HCT116 (cell line): ENCODE results near the gene RADX. TPM values are rescaled to one million over a fixed set of nuclear protein-coding genes. Genes with fewer than 3 reads are reported as not detected.

ENCODE experiments used
- ATAC-seq: fragments of 200-7000 bp; cut with Tn5 transposase; 2 replicates; pipeline ENCODE4 v1.9.1; 2020; ENCODE audit warnings: mild to moderate bottlenecking, moderate library complexity
- BruUV-seq: library from RNA; stranded (reverse); fragments of 400-500 nt; replicated peaks from 2 replicates; lab custom pipeline; 2021; lab: Mats Ljungman, UMichigan
- CTCF ChIA-PET: fragments of 300-600 bp; sonication (Branson Sonifier 250); formaldehyde crosslinking; loops from one replicate; lab custom pipeline; 2021; ENCODE audit warnings: antibody characterized with exemption; lab: Charles Lee
- POLR2A ChIA-PET: fragments of 300-600, 350-600 bp; sonication (Branson Sonifier 250); formaldehyde crosslinking; loops from one replicate; lab custom pipeline; 2021; ENCODE audit warnings: antibody characterized with exemption; lab: Charles Lee
- RAD21 ChIA-PET, 2 experiments: fragments of 300-600 bp; sonication (Branson Sonifier 250); formaldehyde crosslinking; loops; one replicate each; lab custom pipeline; 2023; ENCODE audit warnings: low total read pairs in 2 of 2; ENCODE audit not compliant: uncharacterized antibody in 2 of 2, unreplicated experiment in 2 of 2, low non-redundant PET in 1 of 2; lab: Charles Lee
- DNase-seq: peaks from one replicate; pipeline ENCODE4 v3.0.0-alpha.2; 2010; ENCODE audit warnings: low read depth, low spot score
- H2AFZ ChIP-seq: fragments of 200-600 bp; shearing (Covaris generic), sonication (generic); 2 replicates; pipeline ENCODE4 v1.6.1; 2017; ENCODE audit warnings: low read depth, mixed run types, mixed read lengths, antibody characterized with exemption, low read length; ENCODE audit not compliant: poor library complexity, severe bottlenecking
- H3K27ac ChIP-seq: 2 replicates; pipeline ENCODE4 v1.5.1; 2012; ENCODE audit warnings: low read depth, low read length
- H3K27me3 ChIP-seq: fragments of 200-600 bp; sonication (generic); 2 replicates; pipeline ENCODE4 v1.6.1; 2016; ENCODE audit warnings: mixed run types, low read length, mixed read lengths; ENCODE audit not compliant: insufficient read depth
- H3K36me3 ChIP-seq, 2 experiments: fragments of 200-500 bp in 1 of 2; fragments of 200-600 bp in 1 of 2; sonication (Bioruptor generic) in 1 of 2; sonication (generic) in 1 of 2; 2 replicates each; pipeline versions ENCODE4 v1.5.1 to v1.6.1; 2014 to 2016; ENCODE audit warnings: low read length in 2 of 2, inconsistent platforms in 1 of 2, mixed read lengths in 1 of 2, mixed run types in 1 of 2; ENCODE audit not compliant: insufficient read depth in 2 of 2, control insufficient read depth in 1 of 2
- H3K4me1 ChIP-seq, 2 experiments: fragments of 200-600 bp in 1 of 2; sonication (generic) in 1 of 2; 2 replicates each; pipeline versions ENCODE4 v1.5.1 to v1.6.1; 2012 to 2017; ENCODE audit warnings: low read length in 2 of 2, inconsistent platforms in 1 of 2, mild to moderate bottlenecking in 1 of 2, mixed read lengths in 1 of 2, mixed run types in 1 of 2, moderate library complexity in 1 of 2; ENCODE audit not compliant: insufficient read depth in 2 of 2, control insufficient read depth in 1 of 2
- H3K4me2 ChIP-seq: fragments of 200-600 bp; sonication (generic); 2 replicates; pipeline ENCODE4 v1.6.1; 2017; ENCODE audit warnings: mixed run types, low read length, mixed read lengths
- H3K4me3 ChIP-seq, 2 experiments: fragments of 200-600 bp in 1 of 2; sonication (generic) in 1 of 2; replicated peaks in 1 of 2; 2 replicates each; pipeline ENCODE4 v1.5.1; 2011 to 2016; ENCODE audit warnings: low read length in 2 of 2, control low read depth in 1 of 2, low read depth in 1 of 2, mild to moderate bottlenecking in 1 of 2, mixed read lengths in 1 of 2, mixed run types in 1 of 2
- H3K79me2 ChIP-seq: fragments of 200-600 bp; sonication (generic); 2 replicates; pipeline ENCODE4 v1.6.1; 2017; ENCODE audit warnings: mild to moderate bottlenecking, mixed run types, low read length, moderate library complexity, mixed read lengths; ENCODE audit not compliant: insufficient read depth
- H3K9ac ChIP-seq: fragments of 200-600 bp; sonication (generic); 2 replicates; pipeline ENCODE4 v1.6.1; 2016; ENCODE audit warnings: low read length, mixed read lengths
- H3K9me2 ChIP-seq: fragments of 200-600 bp; sonication (generic), shearing (Covaris generic); 2 replicates; pipeline ENCODE4 v1.6.1; 2017; ENCODE audit warnings: mixed run types, mild to moderate bottlenecking, moderate library complexity; ENCODE audit not compliant: insufficient read depth
- H3K9me3 ChIP-seq, 2 experiments: fragments of 200-500 bp in 1 of 2; fragments of 200-600 bp in 1 of 2; sonication (Bioruptor generic) in 1 of 2; sonication (generic) in 1 of 2; 2 replicates each; pipeline ENCODE4 v1.6.1; 2014 to 2017; ENCODE audit warnings: low read length in 2 of 2, mixed read lengths in 2 of 2, inconsistent platforms in 1 of 2, low read depth in 1 of 2, mild to moderate bottlenecking in 1 of 2, mixed run types in 1 of 2, moderate library complexity in 1 of 2; ENCODE audit not compliant: control insufficient read depth in 1 of 2, insufficient read depth in 1 of 2
- H4K20me1 ChIP-seq: fragments of 200-600 bp; sonication (generic), shearing (Covaris generic); 2 replicates; pipeline ENCODE4 v1.6.1; 2017; ENCODE audit warnings: mixed run types, mild to moderate bottlenecking, moderate library complexity; ENCODE audit not compliant: insufficient read depth
- CBX3 ChIP-seq: IDR thresholded peaks from 2 replicates; pipeline ENCODE4 v1.6.1; 2012; ENCODE audit warnings: low read depth
- CEBPB ChIP-seq: IDR thresholded peaks from 2 replicates; pipeline ENCODE4 v1.6.1; 2012; ENCODE audit warnings: low read depth
- EGR1 ChIP-seq: IDR thresholded peaks from 2 replicates; pipeline ENCODE4 v1.6.1; 2012; ENCODE audit warnings: low read depth
- ELF1 ChIP-seq: IDR thresholded peaks from 2 replicates; pipeline ENCODE4 v1.6.1; 2012; ENCODE audit warnings: low read depth, borderline replicate concordance
- EZH2 ChIP-seq: fragments of 200-600 bp; sonication (generic); IDR thresholded peaks from 2 replicates; pipeline ENCODE4 v1.6.1; 2017; ENCODE audit warnings: antibody characterized with exemption, mixed run types
- FOSL1 ChIP-seq: IDR thresholded peaks from 2 replicates; pipeline ENCODE4 v1.6.1; 2012; ENCODE audit warnings: low read depth
- JUND ChIP-seq: IDR thresholded peaks from 2 replicates; pipeline ENCODE4 v1.6.1; 2012
- POLR2AphosphoS5 ChIP-seq: IDR thresholded peaks from 2 replicates; pipeline ENCODE4 v1.6.1; 2011; ENCODE audit warnings: mild to moderate bottlenecking, low read depth, low read length, moderate library complexity
- SRF ChIP-seq: IDR thresholded peaks from 2 replicates; pipeline ENCODE4 v1.6.1; 2012; ENCODE audit warnings: low read depth
- YY1 ChIP-seq: IDR thresholded peaks from 2 replicates; pipeline ENCODE4 v1.6.1; 2011; ENCODE audit warnings: low read length, low read depth, moderate library complexity, mild to moderate bottlenecking; ENCODE audit not compliant: insufficient replicate concordance; ENCODE audit errors: extremely low read depth
- ZFX ChIP-seq: fragments of 450-650 bp; IDR thresholded peaks from 2 replicates; pipeline ENCODE4 v1.6.1; 2017
- ZNF274 ChIP-seq: fragments of 200-500 bp; sonication (Bioruptor generic); IDR thresholded peaks from 2 replicates; pipeline ENCODE4 v1.6.1; 2014; ENCODE audit warnings: mild to moderate bottlenecking, low read depth, low read length, inconsistent platforms
- intact Hi-C: fragments of 100-400 bp; cut with micrococcal nuclease; formaldehyde crosslinking; loops from 2 replicates; pipeline ENCODE4 v1.10.0; 2022
- total RNA-seq: library from RNA; stranded (reverse); gene quantifications from one replicate; pipeline ENCODE4 v1.2.1, GENCODE V29; 2021; ENCODE audit not compliant: unreplicated experiment
- TF ChIP-seq, protein P1 (sequence below), 3 experiments: fragments of 200-600 bp in 1 of 3; sonication (generic) in 1 of 3; IDR thresholded peaks in 2 of 3; conservative IDR thresholded peaks in 1 of 3; 2 replicates each; pipeline ENCODE4 v1.5.1; 2012 to 2017; ENCODE audit warnings: low read depth in 2 of 3, low read length in 2 of 3, antibody characterized with exemption in 1 of 3, borderline replicate concordance in 1 of 3, control low read depth in 1 of 3, mild to moderate bottlenecking in 1 of 3, mixed read lengths in 1 of 3, mixed run types in 1 of 3, moderate library complexity in 1 of 3; ENCODE audit not compliant: insufficient read depth in 1 of 3
- TF ChIP-seq, protein P2 (sequence below): IDR thresholded peaks from 2 replicates; pipeline ENCODE4 v1.6.1; 2012; ENCODE audit warnings: low read depth
- TF ChIP-seq, protein P3 (sequence below): IDR thresholded peaks from 2 replicates; pipeline ENCODE4 v1.6.1; 2012
- TF ChIP-seq, protein P4 (sequence below): IDR thresholded peaks from 2 replicates; pipeline ENCODE4 v1.6.1; 2012

RADX gene
- total RNA-seq, 1 experiment from 2014 or later, result 8.0 TPM

DNA sequence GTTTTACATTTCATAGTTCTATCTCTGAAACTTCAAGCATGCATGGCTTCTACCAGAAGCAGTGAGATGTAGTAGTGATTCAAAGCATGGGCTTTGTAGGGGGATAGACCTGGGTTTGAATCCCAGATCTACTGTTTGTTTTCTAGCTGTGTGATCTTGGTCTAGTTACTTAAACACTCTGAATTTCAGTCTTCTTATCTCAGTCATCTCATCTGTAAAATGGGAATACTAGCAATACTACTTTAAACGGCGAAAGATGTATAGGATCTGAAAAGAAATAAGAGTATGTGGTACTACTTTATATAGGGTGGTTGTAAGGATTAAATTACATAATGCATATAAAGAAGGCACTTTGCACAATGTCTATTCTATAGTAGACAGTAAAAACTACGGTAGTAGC, 94.7 kb downstream of the RADX start:
- Histone ChIP-seq H3K9ac (no peak overlapping the region), H3K36me3 (no peaks in the 10 kb centered on the region), H4K20me1 (no peaks in the 10 kb centered on the region), H3K27me3 (no peaks in the 10 kb centered on the region), H3K4me2 (no peak overlapping the region), H3K9me2 (no peaks in the 10 kb centered on the region), H3K79me2 (no peaks in the 10 kb centered on the region), H3K4me3 (no peak overlapping the region), H3K27ac (no peak overlapping the region), H3K9me3 (no peaks in the 10 kb centered on the region), H3K4me1 (peaks cover 8 to 28% of the 10 kb centered on the region in 2 experiments; a peak in 3 of 4 replicates), H2AFZ (no peak overlapping the region)
- ATAC-seq, result no peak
- intact Hi-C loops, result no loop called here
- CTCF ChIA-PET, result no interaction called here
- POLR2A ChIA-PET, result no interaction called here
- no TSS peak for BruUV-seq
- TF ChIP-seq SRF (no peak), ZFX (no peak), ELF1 (no peak), EGR1 (no peak), JUND (no peak), EZH2 (no peak), CEBPB (no peak), POLR2AphosphoS5 (no peak), ZNF274 (no peak), YY1 (no peak), CBX3 (no peak), FOSL1 (no peak)
- TF ChIP-seq, protein P1, sequence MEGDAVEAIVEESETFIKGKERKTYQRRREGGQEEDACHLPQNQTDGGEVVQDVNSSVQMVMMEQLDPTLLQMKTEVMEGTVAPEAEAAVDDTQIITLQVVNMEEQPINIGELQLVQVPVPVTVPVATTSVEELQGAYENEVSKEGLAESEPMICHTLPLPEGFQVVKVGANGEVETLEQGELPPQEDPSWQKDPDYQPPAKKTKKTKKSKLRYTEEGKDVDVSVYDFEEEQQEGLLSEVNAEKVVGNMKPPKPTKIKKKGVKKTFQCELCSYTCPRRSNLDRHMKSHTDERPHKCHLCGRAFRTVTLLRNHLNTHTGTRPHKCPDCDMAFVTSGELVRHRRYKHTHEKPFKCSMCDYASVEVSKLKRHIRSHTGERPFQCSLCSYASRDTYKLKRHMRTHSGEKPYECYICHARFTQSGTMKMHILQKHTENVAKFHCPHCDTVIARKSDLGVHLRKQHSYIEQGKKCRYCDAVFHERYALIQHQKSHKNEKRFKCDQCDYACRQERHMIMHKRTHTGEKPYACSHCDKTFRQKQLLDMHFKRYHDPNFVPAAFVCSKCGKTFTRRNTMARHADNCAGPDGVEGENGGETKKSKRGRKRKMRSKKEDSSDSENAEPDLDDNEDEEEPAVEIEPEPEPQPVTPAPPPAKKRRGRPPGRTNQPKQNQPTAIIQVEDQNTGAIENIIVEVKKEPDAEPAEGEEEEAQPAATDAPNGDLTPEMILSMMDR (IDR thresholded peaks at IDR 0.05 in 2 of 3, conservative IDR thresholded peaks at IDR 0.05 in 1 of 3; ENCODE audit: borderline replicate concordance in 1 of 3, insufficient read depth in 1 of 3, low read depth in 2 of 3, low read length in 2 of 3), result no peak
- TF ChIP-seq, protein P2, sequence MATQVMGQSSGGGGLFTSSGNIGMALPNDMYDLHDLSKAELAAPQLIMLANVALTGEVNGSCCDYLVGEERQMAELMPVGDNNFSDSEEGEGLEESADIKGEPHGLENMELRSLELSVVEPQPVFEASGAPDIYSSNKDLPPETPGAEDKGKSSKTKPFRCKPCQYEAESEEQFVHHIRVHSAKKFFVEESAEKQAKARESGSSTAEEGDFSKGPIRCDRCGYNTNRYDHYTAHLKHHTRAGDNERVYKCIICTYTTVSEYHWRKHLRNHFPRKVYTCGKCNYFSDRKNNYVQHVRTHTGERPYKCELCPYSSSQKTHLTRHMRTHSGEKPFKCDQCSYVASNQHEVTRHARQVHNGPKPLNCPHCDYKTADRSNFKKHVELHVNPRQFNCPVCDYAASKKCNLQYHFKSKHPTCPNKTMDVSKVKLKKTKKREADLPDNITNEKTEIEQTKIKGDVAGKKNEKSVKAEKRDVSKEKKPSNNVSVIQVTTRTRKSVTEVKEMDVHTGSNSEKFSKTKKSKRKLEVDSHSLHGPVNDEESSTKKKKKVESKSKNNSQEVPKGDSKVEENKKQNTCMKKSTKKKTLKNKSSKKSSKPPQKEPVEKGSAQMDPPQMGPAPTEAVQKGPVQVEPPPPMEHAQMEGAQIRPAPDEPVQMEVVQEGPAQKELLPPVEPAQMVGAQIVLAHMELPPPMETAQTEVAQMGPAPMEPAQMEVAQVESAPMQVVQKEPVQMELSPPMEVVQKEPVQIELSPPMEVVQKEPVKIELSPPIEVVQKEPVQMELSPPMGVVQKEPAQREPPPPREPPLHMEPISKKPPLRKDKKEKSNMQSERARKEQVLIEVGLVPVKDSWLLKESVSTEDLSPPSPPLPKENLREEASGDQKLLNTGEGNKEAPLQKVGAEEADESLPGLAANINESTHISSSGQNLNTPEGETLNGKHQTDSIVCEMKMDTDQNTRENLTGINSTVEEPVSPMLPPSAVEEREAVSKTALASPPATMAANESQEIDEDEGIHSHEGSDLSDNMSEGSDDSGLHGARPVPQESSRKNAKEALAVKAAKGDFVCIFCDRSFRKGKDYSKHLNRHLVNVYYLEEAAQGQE, result no peak
- TF ChIP-seq, protein P3, sequence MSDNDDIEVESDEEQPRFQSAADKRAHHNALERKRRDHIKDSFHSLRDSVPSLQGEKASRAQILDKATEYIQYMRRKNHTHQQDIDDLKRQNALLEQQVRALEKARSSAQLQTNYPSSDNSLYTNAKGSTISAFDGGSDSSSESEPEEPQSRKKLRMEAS, result no peak
- TF ChIP-seq, protein P4, sequence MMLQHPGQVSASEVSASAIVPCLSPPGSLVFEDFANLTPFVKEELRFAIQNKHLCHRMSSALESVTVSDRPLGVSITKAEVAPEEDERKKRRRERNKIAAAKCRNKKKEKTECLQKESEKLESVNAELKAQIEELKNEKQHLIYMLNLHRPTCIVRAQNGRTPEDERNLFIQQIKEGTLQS, result no peak
- RAD21 ChIA-PET, result no interaction called here
- no peak for DNase-seq
